ENCODE measurements around the gene CFAP65. TPM values are rescaled to one million over a fixed set of nuclear protein-coding genes. Genes with fewer than 3 reads are reported as not detected.

Gene CFAP65
- total RNA-seq, 1 donor, result not detected

GRCh38 chr2:219058541-219059374 lies 17.4 kb upstream of the CFAP65 start:
- peaks cover 77% of the 10 kb centered on the region for H3K27me3 ChIP-seq (ENCODE audit: insufficient read depth, low read length)

GRCh38 chr2:219057709-219058540 lies 16.6 kb upstream of the CFAP65 start:
- Histone ChIP-seq H3K4me3 (ENCODE audit: insufficient read depth, low read length) (no peak overlapping the region), H3K27me3 (ENCODE audit: insufficient read depth, low read length) (peaks cover 73% of the 10 kb centered on the region), H2AFZ (ENCODE audit: low read length) (no peak overlapping the region), H3K4me2 (ENCODE audit: insufficient read depth, low read length) (peak overlapping the region; percentile 32), H3K27ac (ENCODE audit: low read depth, low read length) (no peak overlapping the region), H3K36me3 (ENCODE audit: insufficient read depth, low read length) (no peaks in the 10 kb centered on the region), H3K79me2 (ENCODE audit: insufficient read depth, low read length) (no peaks in the 10 kb centered on the region), H3K9me3 (ENCODE audit: low read depth, low read length) (no peaks in the 10 kb centered on the region), H3K4me1 (ENCODE audit: insufficient read depth, low read length) (no peaks in the 10 kb centered on the region), H4K20me1 (ENCODE audit: insufficient read depth, low read length) (no peaks in the 10 kb centered on the region)
- TF ChIP-seq, protein P1, sequence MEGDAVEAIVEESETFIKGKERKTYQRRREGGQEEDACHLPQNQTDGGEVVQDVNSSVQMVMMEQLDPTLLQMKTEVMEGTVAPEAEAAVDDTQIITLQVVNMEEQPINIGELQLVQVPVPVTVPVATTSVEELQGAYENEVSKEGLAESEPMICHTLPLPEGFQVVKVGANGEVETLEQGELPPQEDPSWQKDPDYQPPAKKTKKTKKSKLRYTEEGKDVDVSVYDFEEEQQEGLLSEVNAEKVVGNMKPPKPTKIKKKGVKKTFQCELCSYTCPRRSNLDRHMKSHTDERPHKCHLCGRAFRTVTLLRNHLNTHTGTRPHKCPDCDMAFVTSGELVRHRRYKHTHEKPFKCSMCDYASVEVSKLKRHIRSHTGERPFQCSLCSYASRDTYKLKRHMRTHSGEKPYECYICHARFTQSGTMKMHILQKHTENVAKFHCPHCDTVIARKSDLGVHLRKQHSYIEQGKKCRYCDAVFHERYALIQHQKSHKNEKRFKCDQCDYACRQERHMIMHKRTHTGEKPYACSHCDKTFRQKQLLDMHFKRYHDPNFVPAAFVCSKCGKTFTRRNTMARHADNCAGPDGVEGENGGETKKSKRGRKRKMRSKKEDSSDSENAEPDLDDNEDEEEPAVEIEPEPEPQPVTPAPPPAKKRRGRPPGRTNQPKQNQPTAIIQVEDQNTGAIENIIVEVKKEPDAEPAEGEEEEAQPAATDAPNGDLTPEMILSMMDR (IDR thresholded peaks at IDR 0.05; ENCODE audit: extremely low read depth, low read depth, low read length), result peak; percentile 76
- DNase-seq (ENCODE audit: insufficient read length, low spot score, missing footprints), result peak; percentile 98

More at GRCh38 chr2:219058541-219059374, 17.4 kb upstream of the CFAP65 start:
- peak; percentile 95 for DNase-seq (ENCODE audit: insufficient read length, low spot score, missing footprints)
- no peaks in the 10 kb centered on the region for H3K36me3 ChIP-seq (ENCODE audit: insufficient read depth, low read length)
- TF ChIP-seq, protein P1 (IDR thresholded peaks at IDR 0.05; ENCODE audit: extremely low read depth, low read depth, low read length), result no peak
- no peaks in the 10 kb centered on the region for H3K9me3 ChIP-seq (ENCODE audit: low read depth, low read length)
- H3K4me1 ChIP-seq (ENCODE audit: insufficient read depth, low read length), result no peaks in the 10 kb centered on the region
- no peak overlapping the region for H3K4me3 ChIP-seq (ENCODE audit: insufficient read depth, low read length)
- H4K20me1 ChIP-seq (ENCODE audit: insufficient read depth, low read length), result no peaks in the 10 kb centered on the region
- H3K4me2 ChIP-seq (ENCODE audit: insufficient read depth, low read length), result no peak overlapping the region
- H3K27ac ChIP-seq (ENCODE audit: low read depth, low read length), result no peak overlapping the region
- H2AFZ ChIP-seq (ENCODE audit: low read length), result no peak overlapping the region
- H3K79me2 ChIP-seq (ENCODE audit: insufficient read depth, low read length), result no peaks in the 10 kb centered on the region

DNA sequence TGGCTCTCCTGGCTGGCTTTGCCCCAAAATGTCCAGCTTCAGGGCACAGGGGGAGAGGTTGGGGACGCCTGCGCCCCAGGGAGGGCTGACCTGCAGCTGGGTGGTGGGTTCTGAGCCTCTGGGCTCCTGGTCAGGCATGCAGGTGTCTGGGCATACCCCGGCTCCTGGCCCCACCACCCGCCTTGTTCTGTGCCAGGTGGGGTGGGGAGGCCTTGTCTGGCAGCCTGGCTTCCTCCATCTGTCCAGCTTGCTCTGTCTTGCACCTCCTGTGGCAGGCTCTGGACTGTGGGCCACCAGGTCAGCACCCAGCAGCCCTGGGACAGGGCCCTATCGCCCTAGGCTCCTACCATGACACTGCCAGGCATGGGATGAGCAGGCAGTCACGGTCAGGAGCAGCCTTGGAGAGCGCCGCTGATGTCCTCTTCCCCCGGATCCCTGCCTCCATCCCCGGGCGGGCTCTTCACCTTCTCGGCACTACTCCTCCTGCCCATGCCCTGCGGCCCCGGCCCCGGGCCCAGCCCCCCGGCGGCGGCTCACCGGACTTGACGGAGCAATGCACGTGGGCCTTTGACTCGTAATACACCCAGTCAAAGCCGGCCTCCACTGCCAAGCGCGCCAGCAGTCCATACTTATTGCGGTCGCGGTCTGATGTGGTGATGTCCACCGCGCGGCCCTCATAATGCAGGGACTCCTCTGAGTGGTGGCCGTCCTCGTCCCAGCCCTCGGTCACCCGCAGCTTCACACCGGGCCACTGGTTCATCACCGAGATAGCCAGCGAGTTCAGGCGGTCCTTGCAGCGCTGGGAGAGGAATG lies 15.8 kb upstream of the CFAP65 start:
- no peak overlapping the region for H2AFZ ChIP-seq (ENCODE audit: low read length)
- peaks cover 65% of the 10 kb centered on the region for H3K27me3 ChIP-seq (ENCODE audit: insufficient read depth, low read length)

More for the DNA sequence above, 15.8 kb upstream of the CFAP65 start:
- no peaks in the 10 kb centered on the region for H3K36me3 ChIP-seq (ENCODE audit: insufficient read depth, low read length)
- no peaks in the 10 kb centered on the region for H3K4me1 ChIP-seq (ENCODE audit: insufficient read depth, low read length)
- DNase-seq (ENCODE audit: insufficient read length, low spot score, missing footprints), result peak; percentile 72
- H4K20me1 ChIP-seq (ENCODE audit: insufficient read depth, low read length), result no peaks in the 10 kb centered on the region
- no peak overlapping the region for H3K4me3 ChIP-seq (ENCODE audit: insufficient read depth, low read length)
- TF ChIP-seq, protein P1 (IDR thresholded peaks at IDR 0.05; ENCODE audit: extremely low read depth, low read depth, low read length), result no peak
- H3K9me3 ChIP-seq (ENCODE audit: low read depth, low read length), result no peaks in the 10 kb centered on the region
- H3K79me2 ChIP-seq (ENCODE audit: insufficient read depth, low read length), result no peaks in the 10 kb centered on the region
- no peak overlapping the region for H3K4me2 ChIP-seq (ENCODE audit: insufficient read depth, low read length)
- no peak overlapping the region for H3K27ac ChIP-seq (ENCODE audit: low read depth, low read length)
